ENCODE data around the gene HMGXB4. TPM values are rescaled to one million over a fixed set of nuclear protein-coding genes. Genes with fewer than 3 reads are reported as not detected.

The HMGXB4 gene
- total and polyA plus RNA-seq, 2 of the 8 experiments (the other 6 are each of a cell fraction or from before 2014, with no cell fraction given), result 20.9 to 41.3 TPM

DNA sequence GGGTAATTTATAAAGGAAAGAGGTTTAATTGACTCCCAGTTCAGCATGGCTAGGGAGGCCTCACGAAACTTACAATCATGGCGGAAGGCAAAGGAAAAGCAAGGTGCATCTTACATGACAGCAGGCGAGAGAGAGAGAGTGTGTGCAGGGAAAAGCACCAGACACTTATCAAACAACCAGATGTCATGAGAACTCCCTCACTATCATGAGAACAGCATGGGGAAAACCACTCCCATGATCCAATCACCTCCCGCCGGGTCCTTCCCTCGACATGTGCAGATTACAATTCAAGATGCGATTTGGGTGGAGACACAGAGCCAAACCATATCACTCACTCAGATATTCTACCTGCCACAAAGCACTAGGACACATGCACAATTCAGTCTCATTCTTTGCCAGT lies 48.1 kb upstream of the HMGXB4 start (continued):
- TF ChIP-seq, protein P1, sequence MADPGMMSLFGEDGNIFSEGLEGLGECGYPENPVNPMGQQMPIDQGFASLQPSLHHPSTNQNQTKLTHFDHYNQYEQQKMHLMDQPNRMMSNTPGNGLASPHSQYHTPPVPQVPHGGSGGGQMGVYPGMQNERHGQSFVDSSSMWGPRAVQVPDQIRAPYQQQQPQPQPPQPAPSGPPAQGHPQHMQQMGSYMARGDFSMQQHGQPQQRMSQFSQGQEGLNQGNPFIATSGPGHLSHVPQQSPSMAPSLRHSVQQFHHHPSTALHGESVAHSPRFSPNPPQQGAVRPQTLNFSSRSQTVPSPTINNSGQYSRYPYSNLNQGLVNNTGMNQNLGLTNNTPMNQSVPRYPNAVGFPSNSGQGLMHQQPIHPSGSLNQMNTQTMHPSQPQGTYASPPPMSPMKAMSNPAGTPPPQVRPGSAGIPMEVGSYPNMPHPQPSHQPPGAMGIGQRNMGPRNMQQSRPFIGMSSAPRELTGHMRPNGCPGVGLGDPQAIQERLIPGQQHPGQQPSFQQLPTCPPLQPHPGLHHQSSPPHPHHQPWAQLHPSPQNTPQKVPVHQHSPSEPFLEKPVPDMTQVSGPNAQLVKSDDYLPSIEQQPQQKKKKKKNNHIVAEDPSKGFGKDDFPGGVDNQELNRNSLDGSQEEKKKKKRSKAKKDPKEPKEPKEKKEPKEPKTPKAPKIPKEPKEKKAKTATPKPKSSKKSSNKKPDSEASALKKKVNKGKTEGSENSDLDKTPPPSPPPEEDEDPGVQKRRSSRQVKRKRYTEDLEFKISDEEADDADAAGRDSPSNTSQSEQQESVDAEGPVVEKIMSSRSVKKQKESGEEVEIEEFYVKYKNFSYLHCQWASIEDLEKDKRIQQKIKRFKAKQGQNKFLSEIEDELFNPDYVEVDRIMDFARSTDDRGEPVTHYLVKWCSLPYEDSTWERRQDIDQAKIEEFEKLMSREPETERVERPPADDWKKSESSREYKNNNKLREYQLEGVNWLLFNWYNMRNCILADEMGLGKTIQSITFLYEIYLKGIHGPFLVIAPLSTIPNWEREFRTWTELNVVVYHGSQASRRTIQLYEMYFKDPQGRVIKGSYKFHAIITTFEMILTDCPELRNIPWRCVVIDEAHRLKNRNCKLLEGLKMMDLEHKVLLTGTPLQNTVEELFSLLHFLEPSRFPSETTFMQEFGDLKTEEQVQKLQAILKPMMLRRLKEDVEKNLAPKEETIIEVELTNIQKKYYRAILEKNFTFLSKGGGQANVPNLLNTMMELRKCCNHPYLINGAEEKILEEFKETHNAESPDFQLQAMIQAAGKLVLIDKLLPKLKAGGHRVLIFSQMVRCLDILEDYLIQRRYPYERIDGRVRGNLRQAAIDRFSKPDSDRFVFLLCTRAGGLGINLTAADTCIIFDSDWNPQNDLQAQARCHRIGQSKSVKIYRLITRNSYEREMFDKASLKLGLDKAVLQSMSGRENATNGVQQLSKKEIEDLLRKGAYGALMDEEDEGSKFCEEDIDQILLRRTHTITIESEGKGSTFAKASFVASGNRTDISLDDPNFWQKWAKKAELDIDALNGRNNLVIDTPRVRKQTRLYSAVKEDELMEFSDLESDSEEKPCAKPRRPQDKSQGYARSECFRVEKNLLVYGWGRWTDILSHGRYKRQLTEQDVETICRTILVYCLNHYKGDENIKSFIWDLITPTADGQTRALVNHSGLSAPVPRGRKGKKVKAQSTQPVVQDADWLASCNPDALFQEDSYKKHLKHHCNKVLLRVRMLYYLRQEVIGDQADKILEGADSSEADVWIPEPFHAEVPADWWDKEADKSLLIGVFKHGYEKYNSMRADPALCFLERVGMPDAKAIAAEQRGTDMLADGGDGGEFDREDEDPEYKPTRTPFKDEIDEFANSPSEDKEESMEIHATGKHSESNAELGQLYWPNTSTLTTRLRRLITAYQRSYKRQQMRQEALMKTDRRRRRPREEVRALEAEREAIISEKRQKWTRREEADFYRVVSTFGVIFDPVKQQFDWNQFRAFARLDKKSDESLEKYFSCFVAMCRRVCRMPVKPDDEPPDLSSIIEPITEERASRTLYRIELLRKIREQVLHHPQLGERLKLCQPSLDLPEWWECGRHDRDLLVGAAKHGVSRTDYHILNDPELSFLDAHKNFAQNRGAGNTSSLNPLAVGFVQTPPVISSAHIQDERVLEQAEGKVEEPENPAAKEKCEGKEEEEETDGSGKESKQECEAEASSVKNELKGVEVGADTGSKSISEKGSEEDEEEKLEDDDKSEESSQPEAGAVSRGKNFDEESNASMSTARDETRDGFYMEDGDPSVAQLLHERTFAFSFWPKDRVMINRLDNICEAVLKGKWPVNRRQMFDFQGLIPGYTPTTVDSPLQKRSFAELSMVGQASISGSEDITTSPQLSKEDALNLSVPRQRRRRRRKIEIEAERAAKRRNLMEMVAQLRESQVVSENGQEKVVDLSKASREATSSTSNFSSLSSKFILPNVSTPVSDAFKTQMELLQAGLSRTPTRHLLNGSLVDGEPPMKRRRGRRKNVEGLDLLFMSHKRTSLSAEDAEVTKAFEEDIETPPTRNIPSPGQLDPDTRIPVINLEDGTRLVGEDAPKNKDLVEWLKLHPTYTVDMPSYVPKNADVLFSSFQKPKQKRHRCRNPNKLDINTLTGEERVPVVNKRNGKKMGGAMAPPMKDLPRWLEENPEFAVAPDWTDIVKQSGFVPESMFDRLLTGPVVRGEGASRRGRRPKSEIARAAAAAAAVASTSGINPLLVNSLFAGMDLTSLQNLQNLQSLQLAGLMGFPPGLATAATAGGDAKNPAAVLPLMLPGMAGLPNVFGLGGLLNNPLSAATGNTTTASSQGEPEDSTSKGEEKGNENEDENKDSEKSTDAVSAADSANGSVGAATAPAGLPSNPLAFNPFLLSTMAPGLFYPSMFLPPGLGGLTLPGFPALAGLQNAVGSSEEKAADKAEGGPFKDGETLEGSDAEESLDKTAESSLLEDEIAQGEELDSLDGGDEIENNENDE (IDR thresholded peaks at IDR 0.05; ENCODE audit: insufficient replicate concordance, low read length), result no peak

Data from H1 (cell line).